GM12875 (cell line): ENCODE data around the gene NLRP6.
A peak's percentile ranks its signal among the peaks of the same experiment; 100 is the strongest.

Experiments used
- H3K4me3 ChIP-seq: one replicate; pipeline ENCODE4 v1.5.1; 2011; ENCODE audit warnings: low read depth, low read length, control low read depth
- TF ChIP-seq, protein P1 (sequence below): IDR thresholded peaks from 2 replicates; pipeline ENCODE4 v1.5.1; 2011; ENCODE audit warnings: low read depth, mild to moderate bottlenecking, control low read depth, inconsistent platforms, low read length, moderate library complexity, borderline replicate concordance; ENCODE audit not compliant: insufficient read depth

Gene NLRP6

DNA sequence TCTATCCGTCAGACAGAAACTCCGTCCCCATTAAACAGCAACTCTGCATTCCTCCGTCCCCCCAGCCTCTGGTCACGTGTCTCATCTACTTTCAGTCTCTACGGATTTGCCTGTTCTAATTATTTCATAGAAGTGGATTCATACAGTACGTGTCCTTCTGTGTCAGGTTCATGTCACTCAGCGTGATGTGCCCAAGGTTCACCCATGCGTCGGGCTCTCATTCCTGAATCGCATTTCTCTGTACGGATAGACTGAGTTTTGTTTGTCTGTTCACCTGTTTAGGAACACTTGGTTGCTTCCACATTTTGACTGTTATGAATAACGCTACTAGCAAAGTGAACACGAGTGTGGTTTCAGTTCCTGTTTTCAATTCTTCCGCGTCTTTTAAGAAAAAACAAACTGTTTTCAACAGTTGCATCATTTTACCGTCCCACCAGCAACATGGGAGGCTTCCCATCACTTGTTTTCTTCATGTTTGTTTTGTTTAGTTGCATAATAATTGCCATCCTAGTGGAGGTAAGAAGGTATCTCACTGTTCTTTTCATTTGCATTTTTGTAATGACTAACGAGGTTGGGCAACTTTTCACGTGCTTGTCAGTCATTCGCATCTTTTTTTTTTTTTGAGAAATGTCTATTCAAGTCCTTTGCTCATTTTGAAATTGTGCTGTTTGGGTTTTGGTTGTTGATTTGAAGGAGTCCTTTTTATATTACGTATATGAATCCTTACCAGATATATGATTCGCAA is 8.9 kb upstream of the NLRP6 start:
- peak overlapping the region; percentile 30 for H3K4me3 ChIP-seq

DNA sequence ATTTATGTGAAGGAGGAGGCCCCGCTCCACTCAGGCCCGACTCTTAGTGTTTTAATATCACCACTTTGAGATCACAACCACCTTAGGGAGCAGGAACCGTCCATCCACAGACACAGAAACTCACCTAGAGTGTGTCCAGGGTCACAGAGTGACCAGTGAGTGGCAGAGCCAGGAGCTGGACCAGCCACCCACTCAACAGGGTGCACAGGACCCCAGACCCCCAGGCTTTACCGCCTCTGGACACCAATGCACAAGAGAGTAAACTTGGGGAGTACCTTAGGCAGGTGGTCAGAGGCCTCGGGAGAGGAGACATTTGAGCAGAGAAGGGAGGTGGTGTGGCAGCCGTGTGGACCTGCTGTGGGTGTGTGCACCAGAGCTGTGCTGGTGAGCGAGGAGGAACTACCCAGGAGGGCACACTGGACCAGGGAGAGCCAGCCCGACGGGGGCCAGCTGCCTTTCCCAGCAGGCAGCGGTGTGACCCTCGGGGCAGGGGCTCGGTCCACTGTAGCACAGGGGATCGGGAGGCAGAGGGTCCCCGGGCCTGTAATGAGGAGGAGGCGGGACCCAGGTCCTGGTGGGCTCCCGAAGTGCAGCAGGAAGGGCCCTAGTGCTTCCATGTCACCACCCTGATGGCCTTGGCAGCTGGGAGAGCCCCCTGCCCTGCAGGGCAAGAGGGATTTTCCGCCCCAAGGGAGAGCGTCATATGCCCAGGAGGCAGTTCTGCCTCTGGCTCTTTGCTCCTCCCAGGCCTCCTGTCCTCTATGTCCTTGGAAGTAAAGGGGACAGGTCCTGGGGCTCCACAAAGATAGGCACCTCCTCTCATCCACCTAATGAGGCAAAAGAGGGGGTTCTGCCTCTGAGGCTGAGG is 7.5 kb upstream of the NLRP6 start:
- H3K4me3 ChIP-seq = no peak overlapping the region
- TF ChIP-seq, protein P1, sequence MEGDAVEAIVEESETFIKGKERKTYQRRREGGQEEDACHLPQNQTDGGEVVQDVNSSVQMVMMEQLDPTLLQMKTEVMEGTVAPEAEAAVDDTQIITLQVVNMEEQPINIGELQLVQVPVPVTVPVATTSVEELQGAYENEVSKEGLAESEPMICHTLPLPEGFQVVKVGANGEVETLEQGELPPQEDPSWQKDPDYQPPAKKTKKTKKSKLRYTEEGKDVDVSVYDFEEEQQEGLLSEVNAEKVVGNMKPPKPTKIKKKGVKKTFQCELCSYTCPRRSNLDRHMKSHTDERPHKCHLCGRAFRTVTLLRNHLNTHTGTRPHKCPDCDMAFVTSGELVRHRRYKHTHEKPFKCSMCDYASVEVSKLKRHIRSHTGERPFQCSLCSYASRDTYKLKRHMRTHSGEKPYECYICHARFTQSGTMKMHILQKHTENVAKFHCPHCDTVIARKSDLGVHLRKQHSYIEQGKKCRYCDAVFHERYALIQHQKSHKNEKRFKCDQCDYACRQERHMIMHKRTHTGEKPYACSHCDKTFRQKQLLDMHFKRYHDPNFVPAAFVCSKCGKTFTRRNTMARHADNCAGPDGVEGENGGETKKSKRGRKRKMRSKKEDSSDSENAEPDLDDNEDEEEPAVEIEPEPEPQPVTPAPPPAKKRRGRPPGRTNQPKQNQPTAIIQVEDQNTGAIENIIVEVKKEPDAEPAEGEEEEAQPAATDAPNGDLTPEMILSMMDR = no peak

More for the DNA sequence above, 8.9 kb upstream of the NLRP6 start:
- TF ChIP-seq, protein P1 = no peak

DNA sequence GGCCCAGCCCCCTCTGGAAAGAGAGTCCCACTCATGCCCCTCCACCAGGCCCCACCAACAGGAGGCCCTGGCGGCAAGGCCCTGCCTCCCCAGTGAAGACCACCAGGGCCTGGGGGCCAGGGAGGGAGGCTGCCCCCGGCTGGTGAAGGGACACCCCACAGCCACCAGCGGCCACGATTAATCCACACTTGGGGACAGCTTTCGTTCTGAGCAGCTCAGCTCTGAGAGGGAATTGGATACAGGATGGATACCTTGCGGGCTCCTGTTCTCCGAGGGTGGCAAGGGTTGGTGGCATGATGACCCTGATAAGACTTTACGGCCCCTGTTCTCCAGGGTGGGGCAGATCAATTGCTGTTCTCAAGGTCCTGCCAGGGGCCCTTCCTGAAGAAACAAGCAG is 6.9 kb upstream of the NLRP6 start:
- TF ChIP-seq, protein P1 = no peak

DNA sequence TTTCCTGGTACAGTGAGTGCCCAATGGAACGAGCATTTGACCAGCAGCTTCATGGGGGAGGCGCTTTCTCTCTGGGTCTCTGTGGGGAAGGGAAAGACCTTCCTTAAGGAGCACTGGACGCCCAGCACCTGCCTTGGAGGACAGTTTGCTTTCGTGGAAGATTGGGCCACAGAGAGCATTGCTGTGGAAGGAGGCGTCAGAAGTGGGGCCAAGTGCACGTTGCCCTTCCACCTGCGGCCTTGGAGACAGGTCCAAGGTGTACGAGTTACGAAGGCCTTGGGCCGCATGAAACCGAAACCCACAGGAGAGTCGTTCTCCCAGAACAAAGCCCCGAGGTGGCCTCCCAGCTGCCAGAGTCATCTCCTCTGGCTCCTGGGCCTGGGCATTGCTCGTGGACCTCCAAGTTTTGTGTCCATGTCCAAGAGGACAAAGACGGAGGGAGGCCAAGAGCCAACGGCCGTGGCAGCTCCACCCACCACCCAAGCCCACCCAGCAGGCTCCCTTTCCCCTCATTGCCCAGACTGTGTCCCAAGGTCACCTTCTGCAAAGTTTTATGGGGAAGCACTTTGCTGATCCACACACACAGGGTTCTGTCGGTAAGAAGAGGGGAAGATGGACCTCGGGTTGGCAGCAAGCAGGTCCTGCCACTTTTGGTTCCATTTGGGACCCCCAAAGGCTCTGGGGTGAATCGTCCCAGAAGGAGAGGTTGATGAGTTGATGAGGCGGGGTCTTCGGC is 5.8 kb upstream of the NLRP6 start:
- TF ChIP-seq, protein P1 = no peak
- no peak overlapping the region for H3K4me3 ChIP-seq

More for the DNA sequence above, 6.9 kb upstream of the NLRP6 start:
- no peak overlapping the region for H3K4me3 ChIP-seq

DNA sequence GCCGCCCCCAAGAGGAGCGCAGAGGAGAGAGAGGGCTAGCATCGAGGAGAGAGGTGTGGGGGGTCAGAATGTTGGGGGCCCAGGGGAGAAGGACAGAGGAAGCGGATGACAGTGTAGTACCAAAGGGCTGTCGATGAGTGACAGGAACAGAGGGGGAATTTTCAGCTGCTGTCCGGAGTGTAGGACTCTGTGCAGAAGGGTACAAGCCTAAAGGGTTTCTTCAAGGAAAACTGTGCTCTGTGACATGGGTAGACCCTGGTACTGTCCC is 5.3 kb upstream of the NLRP6 start:
- TF ChIP-seq, protein P1 = no peak
- H3K4me3 ChIP-seq = no peak overlapping the region

DNA sequence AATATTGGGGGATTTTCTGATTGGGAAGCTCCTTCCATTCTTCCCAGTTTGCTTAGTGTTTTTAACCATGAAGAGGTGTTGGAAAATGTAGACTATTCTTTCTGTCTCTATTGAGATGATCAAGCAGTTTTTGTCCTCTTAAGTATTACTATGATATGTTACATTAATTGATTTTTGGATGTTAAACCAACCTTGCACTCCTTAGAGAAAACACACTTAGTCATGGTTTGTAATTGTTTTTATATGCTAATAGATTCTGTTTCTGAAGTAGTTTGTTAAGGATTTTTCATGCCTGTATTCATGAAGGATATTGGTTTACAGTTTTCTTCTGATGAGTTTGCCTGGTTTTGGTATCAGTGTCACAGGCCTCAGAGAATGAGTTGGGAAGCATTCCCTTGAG is 2.0 kb upstream of the NLRP6 start:
- TF ChIP-seq, protein P1 = no peak
- H3K4me3 ChIP-seq = no peak overlapping the region
